ENCODE measurements around the gene PUS3. TPM values are rescaled to one million over a fixed set of nuclear protein-coding genes. Genes with fewer than 3 reads are reported as not detected.
"Not testable (repeated sequence)": the region's sequence is repeated elsewhere in the genome, so short reads cannot be mapped to it uniquely, and the experiment has no call there.

Gene PUS3
- total RNA-seq, 1 donor from 2014 or later = 8.3 TPM

- DNase-seq (ENCODE audit: low read depth in 2 of 2) = no peak
Observed at GRCh38 chr11:125921042-125921441, 18.0 kb upstream of the PUS3 start.

DNA sequence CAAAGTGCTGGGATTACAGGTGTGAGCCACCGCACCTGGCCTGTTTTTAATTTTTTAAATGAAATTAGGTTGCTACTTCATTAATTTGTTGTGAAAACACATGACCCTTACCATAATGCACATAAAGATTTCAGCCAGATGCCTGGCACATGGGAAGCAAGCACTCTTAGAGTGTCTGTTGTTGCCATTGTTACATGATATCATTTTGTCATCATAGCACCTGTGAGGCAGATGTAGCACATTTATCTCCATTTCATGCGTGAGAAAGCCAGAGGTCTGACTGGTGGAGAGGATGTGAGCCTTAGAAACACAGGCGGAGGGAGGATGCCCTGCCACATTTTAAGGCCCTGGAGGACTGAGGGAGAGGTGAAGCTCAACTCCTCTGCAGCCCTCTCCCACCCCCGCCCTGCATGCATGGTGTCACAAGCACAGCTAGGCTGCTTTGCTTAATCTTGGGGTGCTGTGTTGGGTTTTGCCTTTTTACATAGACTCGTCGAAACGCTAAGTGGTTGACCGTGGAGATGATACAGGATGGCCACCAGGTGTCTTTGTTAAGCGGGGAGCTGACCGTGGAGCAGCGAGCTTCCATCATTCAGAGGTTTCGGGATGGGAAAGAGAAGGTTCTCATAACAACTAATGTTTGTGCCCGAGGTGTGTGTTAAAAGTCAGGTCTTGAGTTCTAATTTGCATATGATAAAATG is 15.3 kb upstream of the PUS3 start:
- DNase-seq (ENCODE audit: low read depth in 2 of 2) = no peak

DNA sequence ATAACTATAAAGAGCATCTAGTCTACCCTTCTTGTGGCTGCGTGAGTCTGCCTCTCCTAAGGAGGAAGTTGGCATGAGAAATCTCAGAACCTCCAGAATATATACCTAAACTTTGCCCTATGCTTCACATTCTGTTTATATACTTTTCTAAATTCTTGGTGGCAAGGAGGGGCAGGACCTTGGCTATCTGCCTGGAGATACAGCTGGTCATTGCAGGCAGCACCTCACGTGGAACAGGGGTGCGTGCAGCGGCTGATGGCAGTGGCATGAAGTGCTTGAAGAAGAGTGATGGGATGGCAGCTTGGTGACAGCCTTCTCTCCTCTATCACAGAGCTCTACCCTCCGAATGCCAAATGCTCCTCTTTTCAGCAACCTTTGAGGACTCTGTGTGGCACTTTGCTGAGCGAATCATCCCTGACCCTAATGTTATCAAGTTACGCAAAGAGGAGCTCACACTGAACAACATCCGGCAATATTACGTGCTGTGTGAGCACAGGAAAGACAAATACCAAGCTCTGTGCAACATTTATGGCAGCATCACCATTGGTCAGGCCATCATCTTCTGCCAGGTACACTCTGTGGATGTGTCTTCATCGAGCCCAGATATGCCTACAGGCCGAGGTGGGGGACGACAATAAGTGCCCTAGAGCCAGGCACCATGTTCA is 13.8 kb upstream of the PUS3 start:
- DNase-seq (ENCODE audit: low read depth in 2 of 2) = no peak

DNA sequence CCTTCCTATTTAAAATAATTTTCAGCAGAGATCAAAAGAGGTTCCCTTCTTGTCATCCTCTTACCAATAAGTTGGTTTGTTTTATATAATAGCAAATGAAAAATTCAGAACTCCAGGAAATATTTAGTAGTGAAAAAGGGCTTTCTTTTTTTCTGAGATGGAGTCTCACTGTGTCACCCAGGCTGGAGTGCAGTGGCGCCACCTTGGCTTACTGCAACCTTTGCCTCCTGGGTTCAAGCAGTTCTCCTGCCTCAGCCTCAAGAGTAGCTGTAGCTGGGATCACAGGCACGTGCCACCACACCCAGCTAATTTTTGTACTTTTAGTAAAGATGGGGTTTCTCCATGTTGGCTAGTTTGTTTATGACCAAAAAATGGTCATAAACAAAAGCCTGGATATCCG is 11.6 kb upstream of the PUS3 start:
- DNase-seq (ENCODE audit: low read depth in 2 of 2) = not testable (repeated sequence)

DNA sequence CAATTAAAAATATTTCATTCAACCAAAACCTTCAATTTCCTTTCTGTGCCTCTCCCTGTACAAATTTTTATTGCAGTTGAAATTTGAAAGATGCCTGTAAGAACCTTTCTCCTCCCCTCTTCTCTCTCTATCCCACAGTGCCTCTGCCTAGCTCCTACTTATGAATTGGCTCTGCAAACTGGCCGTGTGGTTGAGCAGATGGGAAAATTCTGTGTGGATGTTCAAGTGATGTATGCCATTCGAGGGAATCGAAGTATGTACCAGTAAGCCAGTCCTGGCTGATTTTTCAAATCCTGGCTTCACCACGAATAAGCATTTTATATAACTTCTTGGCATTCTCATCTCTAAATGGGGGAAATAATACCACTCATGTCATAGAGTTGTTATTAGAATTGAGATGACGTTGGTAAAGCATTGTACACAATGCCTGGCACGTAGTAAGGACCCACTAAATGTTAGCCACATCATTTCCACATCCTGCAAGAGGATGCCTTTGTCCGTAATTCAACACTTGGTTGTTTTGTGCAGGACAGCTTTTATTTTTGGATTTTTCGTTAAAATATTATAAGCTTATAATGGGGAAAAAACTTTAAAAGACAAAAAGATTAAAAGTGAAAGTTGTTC is 7.3 kb upstream of the PUS3 start:
- DNase-seq (ENCODE audit: low read depth in 2 of 2) = no peak

GRCh38 chr11:125904678-125905077 is 1.7 kb upstream of the PUS3 start:
- no peak for DNase-seq (ENCODE audit: low read depth in 2 of 2)

DNA sequence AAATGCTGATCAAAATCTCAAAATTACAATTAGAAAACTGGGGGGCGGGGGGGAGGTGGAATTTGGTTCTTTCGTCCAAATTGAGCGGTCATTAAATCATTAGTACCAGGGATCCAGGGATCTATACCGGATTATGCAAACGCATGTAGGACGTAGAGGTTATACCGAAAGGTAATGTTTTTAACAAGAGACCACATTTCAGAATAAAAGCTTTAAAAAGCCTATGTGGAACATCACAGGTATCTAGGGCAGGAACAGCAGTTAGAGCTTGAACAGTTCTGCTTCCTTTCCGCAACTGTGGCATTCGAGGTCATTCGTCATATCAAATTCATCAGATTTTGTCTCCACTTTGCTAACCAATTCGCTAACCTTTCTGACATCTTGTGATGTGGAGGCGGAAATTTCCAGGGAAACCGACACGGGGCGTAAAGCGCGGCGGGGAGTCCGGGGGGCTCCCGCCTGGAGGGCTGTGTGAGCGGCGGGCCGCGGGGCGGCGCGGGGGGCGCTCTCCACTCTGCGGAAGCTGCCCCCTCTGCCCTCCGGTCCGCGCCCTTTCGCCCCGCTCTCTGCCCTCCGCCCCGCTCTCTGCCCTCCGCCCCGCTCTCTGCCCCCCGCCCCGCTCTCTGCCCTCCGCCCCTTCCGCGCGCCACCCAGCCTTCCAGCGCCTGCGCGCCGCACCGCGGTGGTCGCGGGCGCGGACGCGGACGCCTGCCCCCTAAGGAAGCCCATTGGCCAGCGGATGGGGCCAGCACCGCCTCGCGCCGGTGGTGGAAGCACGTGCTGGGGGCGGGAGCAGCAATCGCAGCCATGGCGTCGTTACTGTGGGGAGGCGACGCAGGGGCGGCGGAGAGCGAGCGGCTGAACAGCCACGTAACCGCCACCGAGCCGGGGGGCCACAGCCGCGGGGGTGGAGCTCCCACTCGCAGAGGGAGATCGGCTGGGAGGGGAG is 979 bp upstream of the PUS3 start, which contains the start of gene DDX25:
Gene DDX25 (plus strand): TSS at position 798 of the 949 bp plus-strand sequence. CDS start 10 bp downstream, at position 808.
- DNase-seq (ENCODE audit: low read depth in 2 of 2) = no peak

DNA sequence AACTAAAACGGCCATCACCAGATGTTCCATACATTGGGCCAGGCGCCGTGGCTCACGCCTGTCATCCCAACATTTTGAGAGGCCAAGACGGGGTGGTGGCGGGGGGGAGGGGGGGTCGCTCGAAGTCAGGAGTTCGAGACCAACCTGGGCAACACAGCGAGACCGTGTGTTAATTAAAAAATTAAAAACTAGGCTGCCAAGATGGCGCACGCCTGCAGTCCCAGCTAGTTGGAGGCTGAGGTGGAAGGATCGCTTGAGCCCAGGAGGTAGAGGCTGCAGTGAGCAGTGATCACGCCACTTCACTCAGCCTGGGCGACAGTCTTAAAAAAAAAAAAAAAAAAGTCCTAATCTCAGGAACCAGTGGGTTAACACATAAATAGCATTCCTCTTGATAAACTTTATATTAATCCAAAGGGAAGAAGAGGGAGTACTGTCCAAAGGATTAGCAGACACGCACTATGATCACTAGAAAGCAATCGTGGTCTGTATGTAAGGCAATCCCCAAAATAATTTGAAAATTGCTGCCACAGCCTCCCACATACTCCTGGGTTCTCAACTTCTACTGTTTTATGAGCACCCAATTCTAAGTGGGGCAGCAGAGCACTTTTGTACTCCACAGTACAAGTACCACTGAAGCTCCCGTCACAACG is 604 bp downstream of the PUS3 start:
- no peak for DNase-seq (ENCODE audit: low read depth in 2 of 2)

GRCh38 chr11:125901872-125902271 is 1.1 kb downstream of the PUS3 start:
- no peak for DNase-seq (ENCODE audit: low read depth in 2 of 2)

GRCh38 chr11:125892994-125893393 is 10.0 kb downstream of the PUS3 start:
- no peak for DNase-seq (ENCODE audit: low read depth in 2 of 2)

DNA sequence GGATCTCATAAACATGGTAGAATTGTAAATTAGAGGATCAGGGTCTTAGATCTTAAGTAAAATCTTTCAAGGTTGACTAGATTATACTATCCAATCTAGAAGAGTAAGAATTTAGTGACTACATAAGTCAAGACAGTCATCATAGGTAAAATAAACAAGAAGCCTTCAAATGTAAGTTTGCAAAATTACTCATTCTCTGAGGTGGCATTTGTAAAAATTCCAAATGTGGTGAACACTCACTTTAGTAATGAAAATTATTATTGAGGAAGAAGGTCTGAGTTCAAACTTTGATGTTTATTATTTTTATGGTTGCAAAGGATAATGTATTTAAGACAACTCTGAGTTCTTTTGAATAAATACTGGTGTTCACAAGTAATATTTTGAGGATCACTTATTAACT is 10.9 kb downstream of the PUS3 start:
- no peak for DNase-seq (ENCODE audit: low read depth in 2 of 2)

GRCh38 chr11:125890447-125891100 is 12.4 kb downstream of the PUS3 start:
- DNase-seq (ENCODE audit: low read depth in 2 of 2) = peak; percentile 24 to 55

GRCh38 chr11:125887373-125888324 is 15.4 kb downstream of the PUS3 start, which contains the start of gene HYLS1:
HYLS1 (plus strand) TSS chr11:125887668; CDS start chr11:125899369, 11,701 bp downstream.
- DNase-seq (ENCODE audit: low read depth in 2 of 2) = peak; percentile 98 to 99

- peak; percentile 10 to 45 for DNase-seq (ENCODE audit: low read depth in 2 of 2)
Observed at GRCh38 chr11:125886997-125887372, 16.0 kb downstream of the PUS3 start.

- peak in 1 of 2 donors; percentile 54 for DNase-seq (ENCODE audit: low read depth in 2 of 2)
Observed at GRCh38 chr11:125883375-125883774, 19.6 kb downstream of the PUS3 start.

DNA sequence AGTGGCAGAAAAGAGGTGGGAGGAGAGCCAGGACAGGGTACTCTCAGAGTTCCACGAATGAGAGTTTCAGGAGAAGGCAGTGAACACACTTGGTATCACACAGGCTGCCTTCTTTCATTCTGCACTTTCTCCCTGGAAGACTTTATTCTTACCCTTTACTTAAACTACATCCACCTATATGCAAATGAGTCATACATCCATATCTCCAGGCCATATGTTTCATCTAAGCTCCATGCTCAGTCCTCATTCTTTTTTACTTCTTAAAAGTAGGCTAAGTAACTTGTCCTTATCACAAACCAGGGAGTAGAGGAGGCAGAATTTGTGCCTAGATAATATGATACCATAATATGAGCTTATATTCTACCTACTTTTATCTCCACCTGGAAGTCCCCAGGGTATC is 21.7 kb downstream of the PUS3 start:
- no peak for DNase-seq (ENCODE audit: low read depth in 2 of 2)

DNA sequence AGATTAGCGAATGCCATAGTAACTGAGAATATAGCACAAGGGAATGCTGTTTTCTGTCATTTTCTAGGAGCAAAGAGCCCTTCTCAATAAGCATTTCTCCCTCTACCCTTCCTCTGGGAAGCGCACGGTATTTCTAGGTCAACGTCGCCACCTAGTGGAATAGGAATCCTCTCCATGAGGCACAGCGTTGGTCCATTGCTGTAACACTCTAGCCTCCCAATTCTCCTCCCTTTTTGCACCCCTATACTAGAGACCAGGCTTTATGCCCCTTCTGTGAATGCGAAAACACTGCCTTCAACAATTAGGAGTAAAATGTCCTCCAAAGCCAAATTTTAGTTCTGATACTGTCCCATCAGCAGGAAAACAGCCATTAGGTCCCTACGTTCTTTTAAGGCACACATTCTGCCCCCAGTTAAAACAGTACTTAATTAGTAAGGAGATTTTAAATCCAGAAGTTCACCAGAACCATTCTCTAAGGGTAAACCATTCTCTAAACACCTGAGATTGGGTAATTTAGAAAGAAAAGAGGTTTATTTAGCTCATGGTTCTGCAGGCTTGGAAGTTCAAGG is 28.4 kb downstream of the PUS3 start:
- DNase-seq (ENCODE audit: low read depth in 2 of 2) = peak; percentile 75 to 79

- no peak for DNase-seq (ENCODE audit: low read depth in 2 of 2)
Observed at GRCh38 chr11:125873881-125874555, 29.0 kb downstream of the PUS3 start.
